GM21737 (cell line): ENCODE results near the gene MED4.
"Not testable (repeated sequence)": the region's sequence is repeated elsewhere in the genome, so short reads cannot be mapped to it uniquely, and the experiment has no call there.

Source experiments
- ATAC-seq: cut with Tn5 transposase; IDR thresholded peaks from one replicate; pipeline ENCODE4 v1.9.1; 2021; ENCODE audit warnings: mild to moderate bottlenecking, moderate library complexity; ENCODE audit not compliant: unreplicated experiment

The MED4 gene

GRCh38 chr13:48096670-48097069, 1.8 kb upstream of the MED4 start:
- ATAC-seq = no peak

DNA sequence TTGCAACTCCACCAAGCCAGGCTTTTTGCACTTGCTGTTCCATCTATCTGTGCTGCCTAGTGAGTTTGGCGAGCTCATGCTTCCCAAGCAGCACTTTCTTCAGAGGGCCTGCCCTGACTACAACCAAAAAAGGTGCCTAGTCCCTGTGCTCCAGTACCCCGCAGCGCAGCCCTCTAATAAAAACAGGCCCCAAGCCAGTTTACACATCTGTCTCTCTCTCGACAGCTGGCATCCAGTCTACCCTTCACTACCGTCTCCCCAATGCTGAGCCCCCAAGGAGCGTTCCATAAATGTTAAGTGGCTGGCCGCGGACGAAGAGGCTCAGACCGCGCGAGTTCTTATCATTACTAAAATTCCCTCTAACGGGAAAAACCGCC, 512 bp downstream of the MED4 start:
- peak; percentile 6 for ATAC-seq

- no peak for ATAC-seq
These were observed 1.3 kb downstream of the MED4 start for GRCh38 chr13:48093588-48093987.

DNA sequence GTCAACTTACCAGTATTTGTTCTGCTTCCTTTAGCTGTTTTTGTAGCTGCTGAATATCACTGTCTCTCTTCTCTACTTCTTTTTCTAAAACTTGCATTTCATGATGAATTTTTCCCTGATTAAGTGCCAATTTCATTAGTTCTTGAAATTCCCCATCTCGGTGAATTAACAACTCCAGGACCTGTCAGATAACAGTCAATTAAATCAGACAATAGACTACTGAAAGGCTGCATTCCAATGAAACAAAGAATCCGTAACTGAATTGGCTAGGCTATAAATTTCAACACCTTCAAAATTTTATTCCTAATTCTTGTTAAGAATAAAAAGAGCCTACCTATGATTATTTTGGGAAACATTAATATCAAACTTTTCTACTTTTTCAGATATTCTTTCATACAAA, 8.6 kb downstream of the MED4 start:
- ATAC-seq = no peak

DNA sequence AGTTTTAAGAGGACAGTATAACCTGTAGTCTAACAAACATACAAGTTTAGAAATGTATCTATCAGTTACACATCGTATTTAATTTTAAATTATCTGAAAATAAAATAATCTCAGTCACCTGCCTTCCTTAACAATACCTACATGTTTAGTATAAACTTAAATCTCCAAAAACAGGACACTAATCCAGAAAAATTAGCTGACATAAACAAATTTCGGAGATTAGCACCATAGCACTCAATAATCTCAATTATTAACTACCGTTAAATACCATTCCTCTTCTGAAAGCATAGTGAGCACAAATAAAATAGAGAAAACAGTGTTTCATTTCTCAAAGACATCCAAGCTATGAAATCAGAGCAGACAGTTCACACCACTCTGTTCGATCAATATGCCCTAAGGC, 13.2 kb downstream of the MED4 start:
- ATAC-seq = no peak

DNA sequence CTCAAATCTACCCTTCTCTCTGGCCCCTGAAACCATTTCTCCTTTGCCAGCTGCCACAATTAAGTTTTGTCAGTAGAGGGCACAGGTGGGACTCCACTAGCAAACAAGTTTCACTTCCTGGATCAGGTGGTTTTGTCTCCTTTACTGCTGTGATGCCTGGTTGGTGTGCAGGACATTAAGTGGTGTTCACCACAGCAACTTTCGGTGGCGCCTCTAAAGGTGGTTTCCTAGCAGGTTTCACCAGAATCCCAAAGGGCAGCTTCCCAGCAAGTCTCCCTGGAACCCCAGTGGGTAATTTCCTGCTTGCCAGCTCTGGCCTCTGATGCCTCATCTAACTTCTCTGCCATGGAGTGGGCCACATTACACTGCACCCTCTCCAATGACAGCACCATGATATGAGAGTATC, 16.6 kb downstream of the MED4 start:
- peak; percentile 97 for ATAC-seq

DNA sequence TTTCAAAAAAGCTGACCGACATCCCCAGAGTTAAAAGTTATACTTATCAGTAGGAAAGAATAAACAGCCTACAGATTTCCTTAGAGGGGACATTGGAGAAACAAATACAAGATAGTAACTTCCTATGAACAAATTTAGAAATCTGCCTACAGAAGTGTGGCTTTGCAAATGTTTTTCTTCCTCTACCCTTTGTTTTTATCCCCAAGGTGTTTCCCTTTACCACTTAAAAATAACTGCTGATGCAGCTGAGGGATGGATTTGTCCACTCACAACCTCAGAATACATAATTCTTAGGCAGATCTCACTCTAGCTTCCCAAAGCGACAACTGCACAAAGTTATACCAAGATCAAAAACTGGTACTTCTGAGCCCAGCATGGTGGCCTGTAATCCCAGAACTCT, 20.9 kb downstream of the MED4 start:
- no peak for ATAC-seq

DNA sequence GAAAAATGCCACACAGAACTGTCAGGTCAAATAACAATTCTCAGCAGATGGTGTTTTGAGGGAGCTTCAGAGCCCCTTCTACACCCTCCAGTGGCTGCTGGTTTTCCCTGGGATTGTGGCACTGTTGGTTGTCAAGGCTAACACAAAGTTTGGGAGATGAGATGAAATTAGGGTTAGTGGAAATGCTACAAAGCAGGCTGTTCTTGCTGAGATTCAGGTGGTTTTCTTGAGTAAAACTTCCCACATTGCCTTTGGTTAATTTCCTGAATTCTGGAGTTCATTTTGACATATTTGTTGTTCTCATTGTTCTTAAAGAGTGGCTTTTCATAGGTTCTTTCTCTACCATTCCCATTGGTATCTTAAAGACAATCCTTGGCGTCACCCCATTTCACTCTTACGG, 22.1 kb downstream of the MED4 start:
- no peak for ATAC-seq

DNA sequence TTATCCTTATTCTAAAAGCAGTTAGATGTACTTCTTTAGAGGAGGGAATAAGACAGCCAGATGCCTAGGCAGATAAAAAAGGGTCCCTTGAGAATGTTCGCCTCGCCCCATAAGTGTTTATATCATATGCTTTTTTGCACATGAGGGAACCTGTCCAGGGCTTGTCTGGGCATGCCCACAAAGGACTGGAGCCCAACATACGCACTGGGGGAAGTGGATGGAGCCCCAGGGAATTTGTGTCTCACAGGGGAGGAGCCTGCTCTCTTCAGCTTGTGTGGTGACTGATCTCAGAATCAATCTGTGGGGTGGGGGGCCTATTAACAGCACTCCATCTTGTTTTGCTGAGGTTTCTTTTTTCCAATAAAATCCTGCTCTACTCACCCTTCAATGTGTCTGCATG, 22.6 kb downstream of the MED4 start:
- ATAC-seq = no peak

GRCh38 chr13:48070942-48071341, 24.0 kb downstream of the MED4 start:
- ATAC-seq = no peak

DNA sequence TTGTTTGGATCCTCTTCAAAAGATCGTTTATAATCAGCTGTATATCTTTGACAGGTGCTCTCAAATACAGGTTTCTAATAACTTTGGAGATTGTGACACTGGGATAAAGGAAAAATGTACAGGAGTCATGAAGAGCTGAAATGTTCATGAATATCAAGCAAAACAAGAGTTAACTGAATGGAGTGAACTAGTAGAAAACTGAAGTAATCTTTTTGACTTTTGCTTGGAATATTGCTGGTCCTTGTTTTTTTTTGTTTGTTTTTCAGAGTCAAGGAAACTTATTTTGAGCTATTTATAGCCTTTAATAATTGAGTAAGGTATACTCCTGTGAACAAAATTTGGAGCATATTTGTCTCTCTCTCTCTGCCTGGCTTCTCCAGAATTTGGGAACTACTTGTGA, 25.3 kb downstream of the MED4 start:
- ATAC-seq = no peak

DNA sequence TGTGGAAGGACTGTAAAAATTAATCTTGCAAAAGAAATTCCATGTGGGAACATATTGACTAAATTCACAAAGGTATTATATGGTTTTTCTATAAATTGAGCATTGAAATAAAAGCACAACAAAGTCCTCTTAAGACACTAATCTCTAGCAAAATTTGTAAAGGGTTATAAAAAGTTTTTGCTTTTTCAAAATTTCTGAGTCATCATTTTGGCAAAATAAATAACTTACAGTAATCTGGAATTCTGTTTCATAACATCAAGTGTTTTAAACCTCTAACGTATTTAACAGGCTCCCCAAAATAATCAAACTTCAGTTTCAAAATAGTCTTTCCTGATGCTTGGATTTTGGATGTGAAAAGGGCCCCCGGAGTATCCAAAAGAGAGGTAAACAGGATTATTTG, 26.0 kb downstream of the MED4 start:
- ATAC-seq = no peak

- ATAC-seq = no peak
These were observed 26.9 kb downstream of the MED4 start for GRCh38 chr13:48068036-48068435.

DNA sequence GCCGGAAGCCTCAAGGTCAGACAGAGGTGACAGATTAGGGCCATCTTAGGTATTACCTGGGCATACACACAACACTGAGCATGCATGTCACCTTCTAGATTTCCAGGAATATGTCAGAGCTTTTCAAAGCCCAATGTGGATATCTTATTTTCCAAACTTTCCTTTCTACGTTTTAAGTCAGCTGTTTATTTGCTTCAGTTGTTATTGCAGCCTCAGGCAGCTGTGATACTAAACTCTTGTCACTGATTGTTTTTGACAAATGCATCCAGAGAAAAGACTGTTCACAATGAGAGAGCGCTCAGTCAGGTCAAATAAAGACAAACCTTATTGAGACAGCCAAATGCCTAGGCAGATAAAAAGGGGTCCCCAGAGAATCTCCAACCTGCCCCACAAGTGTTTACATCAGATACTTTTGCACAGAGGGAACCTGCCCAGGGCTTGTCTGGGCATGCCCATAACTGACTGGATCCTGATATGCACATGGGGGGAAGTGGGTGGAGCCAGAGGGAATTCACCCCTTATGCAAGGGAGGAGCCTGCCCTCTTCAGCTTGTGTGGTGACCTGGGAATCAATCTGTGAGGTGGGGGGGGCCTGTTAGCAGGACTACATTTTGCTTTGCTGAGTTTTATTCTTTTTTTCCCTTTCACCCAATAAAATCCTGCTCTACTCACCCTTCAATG, 28.5 kb downstream of the MED4 start:
- no peak for ATAC-seq

GRCh38 chr13:48059951-48060350, 35.0 kb downstream of the MED4 start:
- ATAC-seq = not testable (repeated sequence)

GRCh38 chr13:48058536-48058935, 36.4 kb downstream of the MED4 start:
- ATAC-seq = not testable (repeated sequence)

- ATAC-seq = no peak
These were observed 39.2 kb downstream of the MED4 start for GRCh38 chr13:48055712-48056111.

DNA sequence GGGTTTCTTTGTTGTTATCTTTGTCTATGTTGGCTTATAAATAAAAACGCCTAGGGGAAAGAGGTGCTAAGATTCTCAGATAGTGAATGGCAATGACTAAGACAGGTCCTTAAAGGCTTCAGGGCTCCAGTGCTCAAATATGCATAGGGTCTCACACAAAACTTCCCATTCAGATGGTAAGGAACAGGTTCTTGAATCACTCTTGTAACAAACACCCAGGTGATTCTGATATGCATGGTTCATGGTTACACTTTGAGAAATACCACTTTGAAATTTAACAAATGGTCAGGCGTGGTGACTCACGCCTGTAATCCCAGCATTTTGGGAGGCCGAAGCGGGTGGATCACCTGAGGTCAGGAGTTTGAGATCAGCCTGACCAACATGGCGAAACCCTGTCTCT, 40.3 kb downstream of the MED4 start:
- ATAC-seq = no peak

DNA sequence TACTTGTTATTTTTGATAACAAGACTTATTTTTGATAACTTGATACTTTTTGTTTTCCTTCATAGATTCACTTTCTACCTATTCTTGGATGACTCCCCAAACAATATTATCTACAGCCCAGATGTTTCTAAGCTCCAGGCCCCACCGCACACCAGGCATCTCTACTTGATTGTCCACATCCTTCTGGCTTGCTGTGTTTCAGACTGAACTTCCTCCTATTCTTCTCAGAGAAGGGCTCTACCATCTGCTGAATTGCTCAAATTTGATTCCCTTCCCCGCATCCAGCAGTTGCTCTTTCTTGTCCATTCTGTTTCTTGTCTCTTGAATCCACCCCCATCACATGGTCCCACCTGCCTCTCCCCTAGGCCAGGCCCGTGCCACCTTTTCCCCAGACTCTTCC, 44.4 kb downstream of the MED4 start:
- ATAC-seq = no peak

DNA sequence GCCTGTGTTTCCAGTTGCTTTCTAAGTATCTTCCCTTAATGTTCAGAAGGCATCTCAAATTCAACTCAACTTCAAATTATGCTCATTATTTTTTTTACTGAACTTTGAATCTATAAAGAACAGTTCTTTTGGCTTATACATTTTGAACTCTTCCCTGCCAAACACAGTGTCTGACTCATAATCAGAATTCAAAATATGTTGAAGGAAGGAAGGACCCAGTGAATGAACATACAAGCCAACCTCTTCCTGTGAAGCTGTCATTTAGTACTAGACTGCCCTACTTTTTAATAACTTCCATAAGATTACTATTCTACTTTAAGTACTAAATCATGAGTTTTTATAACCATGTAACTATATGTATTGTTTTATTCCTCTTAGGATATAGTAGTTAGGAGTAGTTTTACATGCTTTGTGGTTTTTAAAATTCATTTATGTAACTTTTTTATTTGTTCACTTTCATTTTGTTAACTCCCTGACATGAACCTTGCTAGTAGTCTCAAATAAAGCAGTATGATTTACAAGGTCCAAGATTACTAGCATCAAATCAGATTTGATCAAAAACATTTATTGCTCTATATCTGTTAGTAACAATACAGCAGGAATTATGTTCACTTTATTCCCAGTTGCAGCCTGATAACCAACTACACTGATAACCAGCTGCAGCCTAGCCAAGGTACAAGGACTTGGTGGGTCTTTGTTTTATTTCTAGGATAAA, 51.0 kb downstream of the MED4 start:
- no peak for ATAC-seq

DNA sequence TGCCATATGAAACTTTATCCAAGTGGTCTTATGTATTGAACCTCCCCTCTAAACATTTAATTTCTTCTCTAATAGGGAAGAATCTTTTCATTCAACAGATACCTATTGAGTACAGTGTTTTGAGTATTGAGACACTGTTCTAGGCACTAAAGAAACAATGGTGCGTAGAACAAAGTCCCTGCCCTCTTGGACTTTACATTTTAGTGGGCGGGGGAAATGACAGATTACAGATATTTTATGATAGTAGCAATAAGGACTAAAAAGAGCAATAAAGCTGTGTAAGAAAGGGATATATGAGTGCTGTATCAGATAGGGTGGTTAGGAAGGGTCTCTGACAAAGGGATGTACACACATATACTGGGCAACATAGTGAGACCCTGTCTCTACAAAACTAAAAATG, 52.0 kb downstream of the MED4 start:
- ATAC-seq = no peak

DNA sequence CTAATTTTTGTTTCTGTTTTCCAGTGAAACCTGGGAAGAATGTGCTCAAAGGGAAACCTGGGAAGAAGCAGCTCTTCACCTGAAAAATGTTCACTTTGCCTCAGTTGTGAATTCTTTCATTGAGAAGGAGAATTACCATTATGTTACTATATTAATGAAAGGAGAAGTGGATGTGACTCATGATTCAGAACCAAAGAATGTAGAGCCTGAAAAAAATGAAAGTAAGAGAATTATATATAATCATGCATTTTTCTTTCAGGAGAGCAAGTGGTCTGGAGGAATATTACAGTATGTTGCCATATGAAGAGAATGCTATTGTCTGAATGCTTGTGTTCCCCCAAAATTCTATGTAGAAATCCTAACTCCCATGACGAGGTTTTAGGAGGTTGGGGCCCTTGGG, 54.0 kb downstream of the MED4 start:
- ATAC-seq = no peak

DNA sequence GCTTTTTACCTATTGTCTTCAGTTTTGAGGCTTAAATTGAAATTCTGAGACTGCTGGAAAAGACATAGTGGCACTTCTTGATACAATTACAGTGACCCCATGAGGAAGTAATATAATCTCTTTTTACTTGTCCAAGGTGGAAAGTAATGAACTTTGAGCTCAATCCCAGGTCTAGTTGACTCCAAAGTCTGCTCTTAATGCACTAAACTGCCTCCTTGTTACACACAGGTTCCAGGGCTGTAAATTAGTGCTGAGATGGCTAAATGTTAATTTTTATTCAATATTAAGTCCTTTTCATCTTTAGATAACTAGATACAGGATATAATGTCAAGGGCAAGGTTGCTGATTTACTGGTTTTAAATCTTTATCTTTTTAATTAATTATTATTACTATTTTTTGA, 54.9 kb downstream of the MED4 start:
- no peak for ATAC-seq
